ENCODE results near the gene CCL13. TPM values are rescaled to one million over a fixed set of nuclear protein-coding genes. Genes with fewer than 3 reads are reported as not detected.

Gene CCL13
- not detected in 2 replicates for total RNA-seq

GRCh38 chr17:34356194-34356593 lies at the start of gene CCL13:
Gene CCL13, plus strand, starts transcription at chr17:34356480. Its CDS starts 47 bp downstream, at chr17:34356527.

GRCh38 chr17:34319039-34319483 lies 37.2 kb upstream of the CCL13 start, which contains the start of gene CCL8:
Gene CCL8, plus strand, starts transcription at chr17:34319435. Its CDS starts 67 bp downstream, at chr17:34319502.

GRCh38 chr17:34363183-34363661 lies 6.9 kb downstream of the CCL13 start, which contains the start of gene CCL1:
Gene CCL1, minus strand, starts transcription at chr17:34363233. Its CDS starts 72 bp downstream, at chr17:34363161.

Other genes with a start within 250 kb of the CCL13 start
- gene CCL2, start 101.2 kb upstream of the CCL13 start, total RNA-seq, result 15.9 and 53.9 TPM in 2 replicates
- gene CCL7, start 86.3 kb upstream of the CCL13 start, total RNA-seq, result 0.09 TPM in 1 of 2 replicates, not detected in the other
- gene CCL11, start 70.7 kb upstream of the CCL13 start, total RNA-seq, result not detected in 2 replicates
- gene CCL8, start 37.0 kb upstream of the CCL13 start, total RNA-seq, result not detected in 2 replicates
- not detected in 2 replicates for gene CCL1, start 6.8 kb downstream of the CCL13 start, total RNA-seq
- not detected in 2 replicates for gene TMEM132E, start 223.1 kb downstream of the CCL13 start, total RNA-seq